GM12878 (cell line): Measurements from ENCODE around the gene CRTC1. TPM values are rescaled to one million over a fixed set of nuclear protein-coding genes. Genes with fewer than 3 reads are reported as not detected.

ENCODE experiments used
- ATAC-seq: fragments of 200-7000 bp; cut with Tn5 transposase; 3 replicates; pipeline ENCODE4 v1.9.1; 2020; ENCODE audit warnings: mild to moderate bottlenecking, moderate library complexity
- BruUV-seq: library from RNA; stranded (reverse); fragments of 400-500 nt; replicated peaks from 2 replicates; lab custom pipeline; 2021; lab: Mats Ljungman, UMichigan
- CTCF ChIA-PET: fragments of 300-600 bp; sonication (Branson Sonifier 250); formaldehyde crosslinking; extraction: SDS; loops from one replicate; lab custom pipeline; 2021; ENCODE audit warnings: inconsistent platforms; lab: Yijun Ruan, JAX
- POLR2A ChIA-PET: fragments of 350-600 bp; formaldehyde crosslinking; extraction: SDS; loops from one replicate; lab custom pipeline; 2021; ENCODE audit warnings: inconsistent platforms; lab: Charles Lee
- RAD21 ChIA-PET: fragments of 300-600 bp; sonication (Branson Sonifier 250); formaldehyde crosslinking; loops from one replicate; lab custom pipeline; 2023; ENCODE audit warnings: antibody characterized with exemption; ENCODE audit not compliant: unreplicated experiment; lab: Charles Lee
- SMC1A ChIA-PET: fragments of 300-600 bp; sonication (Branson Sonifier 250); formaldehyde crosslinking; loops from one replicate; lab custom pipeline; 2023; ENCODE audit not compliant: unreplicated experiment, uncharacterized antibody; lab: Charles Lee
- DNase-seq: peaks from one replicate; pipeline ENCODE4 v3.0.0-alpha.2; 2011; ENCODE audit warnings: low read depth, low spot score
- FAIRE-seq: peaks from 3 replicates; lab custom pipeline; 2011; peaks lifted over from hg19 to GRCh38; lab: Jason Lieb, UNC
- H2AFZ ChIP-seq: 2 replicates; pipeline ENCODE4 v1.6.0; 2011; ENCODE audit warnings: low read depth, low read length, control low read depth; ENCODE audit not compliant: control insufficient read depth
- H3K27ac ChIP-seq: 2 replicates; pipeline ENCODE4 v1.5.1; 2011; ENCODE audit warnings: control low read depth; ENCODE audit not compliant: control insufficient read depth, insufficient read depth
- H3K27me3 ChIP-seq, 2 experiments: replicated peaks in 1 of 2; 2 replicates each; pipeline versions ENCODE4 v1.6.0 to v1.6.1; 2011; ENCODE audit warnings: low read length in 1 of 2; ENCODE audit not compliant: control insufficient read depth in 2 of 2, insufficient read depth in 2 of 2
- H3K36me3 ChIP-seq, 2 experiments: 2 replicates each; pipeline ENCODE4 v1.5.1; 2011; ENCODE audit warnings: low read length in 1 of 2; ENCODE audit not compliant: control insufficient read depth in 2 of 2, insufficient read depth in 2 of 2
- H3K4me1 ChIP-seq: 2 replicates; pipeline ENCODE4 v1.6.1; 2011; ENCODE audit warnings: mild to moderate bottlenecking, low read length, moderate library complexity, mixed read lengths; ENCODE audit not compliant: control insufficient read depth, insufficient read depth
- H3K4me2 ChIP-seq: 2 replicates; pipeline ENCODE4 v1.6.0; 2011; ENCODE audit warnings: control low read depth; ENCODE audit not compliant: control insufficient read depth, insufficient read depth
- H3K4me3 ChIP-seq: fragments of 200-600 bp; sonication (generic); 2 replicates; pipeline ENCODE4 v1.5.1; 2016
- H3K79me2 ChIP-seq: 2 replicates; pipeline ENCODE4 v1.6.0; 2011; ENCODE audit warnings: low read length; ENCODE audit not compliant: control insufficient read depth, insufficient read depth
- H3K9ac ChIP-seq: 2 replicates; pipeline ENCODE4 v1.8.0; 2011; ENCODE audit warnings: low read length, control low read depth, mixed read lengths; ENCODE audit not compliant: control insufficient read depth, insufficient read depth
- H3K9me3 ChIP-seq: replicated peaks from 3 replicates; pipeline ENCODE4 v1.5.1; 2011; ENCODE audit warnings: mild to moderate bottlenecking, low read length; ENCODE audit not compliant: control insufficient read depth, insufficient read depth
- H4K20me1 ChIP-seq: 2 replicates; pipeline ENCODE4 v1.6.0; 2011; ENCODE audit not compliant: control insufficient read depth, insufficient read depth
- E2F8 ChIP-seq: fragments of 450-650 bp; IDR thresholded peaks from 2 replicates; pipeline ENCODE4 v1.6.1; 2018; ENCODE audit warnings: mild to moderate bottlenecking, low read depth, moderate library complexity; ENCODE audit not compliant: partially characterized antibody
- HCFC1 ChIP-seq: fragments of 150-350 bp; IDR thresholded peaks from 2 replicates; pipeline ENCODE4 v1.6.1; 2014; ENCODE audit warnings: low read length
- HSF1 ChIP-seq: fragments of 150-350 bp; IDR thresholded peaks from 2 replicates; pipeline ENCODE4 v1.6.1; 2014; ENCODE audit warnings: mild to moderate bottlenecking, low read depth, low read length
- NR2C2 ChIP-seq: IDR thresholded peaks from 2 replicates; pipeline ENCODE4 v1.6.1; 2011; ENCODE audit warnings: borderline replicate concordance, low read depth; ENCODE audit not compliant: control insufficient read depth, insufficient read length
- POLR2AphosphoS2 ChIP-seq: IDR thresholded peaks from 2 replicates; pipeline ENCODE4 v1.6.1; 2011; ENCODE audit warnings: low read depth, mild to moderate bottlenecking, low read length, improper control_type of control experiment, moderate library complexity
- RAD21 ChIP-seq: IDR thresholded peaks from 2 replicates; pipeline ENCODE4 v1.6.1; 2011; ENCODE audit warnings: mild to moderate bottlenecking, low read depth, low read length, moderate library complexity; ENCODE audit not compliant: insufficient read depth
- RBBP5 ChIP-seq: fragments of 200-600 bp; sonication (generic); conservative IDR thresholded peaks from 2 replicates; pipeline ENCODE4 v1.6.1; 2016
- RELB ChIP-seq: fragments of 450-650 bp; IDR thresholded peaks from 2 replicates; pipeline ENCODE4 v1.6.1; 2017; ENCODE audit warnings: low read depth, mild to moderate bottlenecking, moderate library complexity
- SMC3 ChIP-seq: IDR thresholded peaks from 2 replicates; pipeline ENCODE4 v1.6.1; 2011; ENCODE audit warnings: low read length, improper control_type of control experiment, borderline replicate concordance
- SPI1 ChIP-seq: IDR thresholded peaks from 2 replicates; pipeline ENCODE4 v1.6.1; 2011; ENCODE audit warnings: low read depth, mild to moderate bottlenecking, low read length, moderate library complexity, borderline replicate concordance; ENCODE audit not compliant: insufficient read depth
- YBX1 ChIP-seq: fragments of 450-650 bp; IDR thresholded peaks from 2 replicates; pipeline ENCODE4 v1.6.1; 2016; ENCODE audit warnings: antibody characterized with exemption
- ZNF622 ChIP-seq: fragments of 450-650 bp; IDR thresholded peaks from 2 replicates; pipeline ENCODE4 v1.6.1; 2017; ENCODE audit warnings: mild to moderate bottlenecking, inconsistent platforms
- ZSCAN29 ChIP-seq: fragments of 450-650 bp; IDR thresholded peaks from 2 replicates; pipeline ENCODE4 v1.6.1; 2017; ENCODE audit warnings: mild to moderate bottlenecking, moderate library complexity
- WGBS: methylation state at CpG from one replicate; pipeline ENCODE4 v1.1.6; 2016; ENCODE audit warnings: low lambda C conversion rate; ENCODE audit not compliant: insufficient replicate concordance, insufficient coverage; ENCODE audit errors: missing lambda C conversion rate; 5-methylcytosine and 5-hydroxymethylcytosine counted together
- in situ Hi-C: fragments of 300-500 bp; cut with MboI; formaldehyde crosslinking; loops from 9 replicates; pipeline ENCODE4 v1.14.3; 2018; ENCODE audit warnings: mixed read lengths
- intact Hi-C: fragments of 100-400 bp; cut with micrococcal nuclease; formaldehyde crosslinking; loops from one replicate; pipeline ENCODE4 v1.14.2; 2022; ENCODE audit not compliant: unreplicated experiment
- polyA plus RNA-seq, 11 experiments: library from polyadenylated mRNA; depleted of rRNA in 4 of 11; unstranded in 6 of 11; stranded (reverse) in 5 of 11; fragments of >200 nt; fragmentation: Nextera tagmentation in 4 of 11; fragmentation: Illumina TruSeq in 1 of 11; extraction: Ambion mirVana in 4 of 11; extraction: Trizol in 1 of 11; gene quantifications; 1 replicate in 1 of 11; 2 replicates in 10 of 11; pipeline versions ENCODE4 v1.2.1 to v1.2.3, GENCODE V29; 2011 to 2016; ENCODE audit warnings: inconsistent platforms in 2 of 11, missing spikeins in 2 of 11, low read depth in 1 of 11
- total RNA-seq, 4 experiments: library from RNA; depleted of rRNA in 3 of 4; stranded (reverse); fragments of >200 nt in 3 of 4; fragmentation: Illumina TruSeq in 1 of 4; extraction: Trizol in 1 of 4; gene quantifications; 2 replicates each; pipeline versions ENCODE4 v1.2.1 to v1.2.3, GENCODE V29; 2013 to 2021
- TF ChIP-seq, protein P1 (sequence below): fragments of 450-650 bp; IDR thresholded peaks from 2 replicates; pipeline ENCODE4 v1.6.1; 2017; ENCODE audit warnings: mild to moderate bottlenecking, moderate library complexity

The CRTC1 gene
- total and polyA plus RNA-seq, 10 of the 15 experiments (the other 5 are each of a cell fraction or from before 2014, with no cell fraction given) = 0.02 to 4.6 (median 1.1) TPM; not detected in 1

DNA sequence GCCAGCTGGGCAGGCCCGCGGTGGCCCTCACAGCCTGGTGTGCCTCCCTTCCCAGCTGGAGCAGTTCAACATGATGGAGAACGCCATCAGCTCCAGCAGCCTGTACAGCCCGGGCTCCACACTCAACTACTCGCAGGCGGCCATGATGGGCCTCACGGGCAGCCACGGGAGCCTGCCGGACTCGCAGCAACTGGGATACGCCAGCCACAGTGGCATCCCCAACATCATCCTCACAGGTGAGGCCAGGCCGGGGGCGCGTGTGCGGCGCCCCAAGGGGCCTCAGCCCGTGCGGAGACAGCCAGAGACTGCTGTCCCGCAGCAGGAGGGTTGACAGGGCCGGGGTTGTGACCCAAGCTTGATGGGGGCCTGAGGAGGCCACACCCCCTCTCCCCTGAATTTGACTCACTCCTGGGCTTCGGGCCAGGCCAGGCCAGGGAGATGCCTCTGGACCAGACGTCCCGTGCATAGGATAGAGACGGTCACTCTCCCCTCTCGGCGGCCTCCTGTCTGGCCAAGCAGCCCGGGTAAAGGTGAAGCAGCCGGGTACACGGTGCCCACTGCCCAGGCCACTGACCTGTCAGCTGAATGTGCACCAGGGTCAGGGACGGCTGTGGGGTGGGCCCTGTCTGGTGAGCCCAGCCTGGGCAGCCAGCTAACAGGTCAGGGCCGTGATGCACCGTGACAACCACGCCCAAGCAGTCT is 92.3 kb downstream of the CRTC1 start:
- FAIRE-seq = no peak
- Histone ChIP-seq H3K4me1 (no peaks in the 10 kb centered on the region), H3K9ac (no peak overlapping the region), H4K20me1 (no peaks in the 10 kb centered on the region), H3K9me3 (no peaks in the 10 kb centered on the region), H2AFZ (no peak overlapping the region), H3K79me2 (no peaks in the 10 kb centered on the region), H3K4me3 (no peak overlapping the region), H3K27ac (no peak overlapping the region), H3K36me3 (no peaks in the 10 kb centered on the region), H3K27me3 (no peaks in the 10 kb centered on the region; a peak in 1 of 4 replicates), H3K4me2 (no peak overlapping the region)
- ChIA-PET RAD21 (no interaction called here), POLR2A (no interaction called here), SMC1A (no interaction called here), CTCF (no interaction called here)
- in situ Hi-C loops = no loop called here
- BruUV-seq = no TSS peak
- DNase-seq = no peak
- WGBS = 76% methylated on average over 28 of the region's 33 CpGs
- no peak for ATAC-seq
- intact Hi-C loops = no loop called here
- TF ChIP-seq SMC3 (no peak), HSF1 (no peak), NR2C2 (no peak), RBBP5 (no peak), POLR2AphosphoS2 (no peak), E2F8 (no peak), SPI1 (no peak), RELB (no peak), YBX1 (no peak), HCFC1 (no peak), ZNF622 (no peak), ZSCAN29 (no peak), RAD21 (no peak)
- TF ChIP-seq, protein P1, sequence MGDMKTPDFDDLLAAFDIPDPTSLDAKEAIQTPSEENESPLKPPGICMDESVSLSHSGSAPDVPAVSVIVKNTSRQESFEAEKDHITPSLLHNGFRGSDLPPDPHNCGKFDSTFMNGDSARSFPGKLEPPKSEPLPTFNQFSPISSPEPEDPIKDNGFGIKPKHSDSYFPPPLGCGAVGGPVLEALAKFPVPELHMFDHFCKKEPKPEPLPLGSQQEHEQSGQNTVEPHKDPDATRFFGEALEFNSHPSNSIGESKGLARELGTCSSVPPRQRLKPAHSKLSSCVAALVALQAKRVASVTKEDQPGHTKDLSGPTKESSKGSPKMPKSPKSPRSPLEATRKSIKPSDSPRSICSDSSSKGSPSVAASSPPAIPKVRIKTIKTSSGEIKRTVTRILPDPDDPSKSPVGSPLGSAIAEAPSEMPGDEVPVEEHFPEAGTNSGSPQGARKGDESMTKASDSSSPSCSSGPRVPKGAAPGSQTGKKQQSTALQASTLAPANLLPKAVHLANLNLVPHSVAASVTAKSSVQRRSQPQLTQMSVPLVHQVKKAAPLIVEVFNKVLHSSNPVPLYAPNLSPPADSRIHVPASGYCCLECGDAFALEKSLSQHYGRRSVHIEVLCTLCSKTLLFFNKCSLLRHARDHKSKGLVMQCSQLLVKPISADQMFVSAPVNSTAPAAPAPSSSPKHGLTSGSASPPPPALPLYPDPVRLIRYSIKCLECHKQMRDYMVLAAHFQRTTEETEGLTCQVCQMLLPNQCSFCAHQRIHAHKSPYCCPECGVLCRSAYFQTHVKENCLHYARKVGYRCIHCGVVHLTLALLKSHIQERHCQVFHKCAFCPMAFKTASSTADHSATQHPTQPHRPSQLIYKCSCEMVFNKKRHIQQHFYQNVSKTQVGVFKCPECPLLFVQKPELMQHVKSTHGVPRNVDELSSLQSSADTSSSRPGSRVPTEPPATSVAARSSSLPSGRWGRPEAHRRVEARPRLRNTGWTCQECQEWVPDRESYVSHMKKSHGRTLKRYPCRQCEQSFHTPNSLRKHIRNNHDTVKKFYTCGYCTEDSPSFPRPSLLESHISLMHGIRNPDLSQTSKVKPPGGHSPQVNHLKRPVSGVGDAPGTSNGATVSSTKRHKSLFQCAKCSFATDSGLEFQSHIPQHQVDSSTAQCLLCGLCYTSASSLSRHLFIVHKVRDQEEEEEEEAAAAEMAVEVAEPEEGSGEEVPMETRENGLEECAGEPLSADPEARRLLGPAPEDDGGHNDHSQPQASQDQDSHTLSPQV = no peak
